Psoas muscle (tissue), 8 donors: ENCODE results near the gene DOK7. TPM values are rescaled to one million over a fixed set of nuclear protein-coding genes. Genes with fewer than 3 reads are reported as not detected.

Experiments used
- ATAC-seq, 4 donors: fragments of 200-7000 bp; cut with Tn5 transposase; one replicate each; pipeline ENCODE4 v1.9.1; 2020; ENCODE audit warnings: moderate library complexity in 3 of 4, mild to moderate bottlenecking in 2 of 4
- DNase-seq, 2 donors: peaks; one replicate each; pipeline ENCODE4 v3.0.0-alpha.2; 2020
- H3K27ac ChIP-seq: fragments of 200-600 bp; one replicate; pipeline ENCODE4 v1.8.0; 2022
- H3K27me3 ChIP-seq, 3 donors: fragments of 200-600 bp in 1 of 3; one replicate each; pipeline versions ENCODE4 v1.6.1 to v1.8.0; 2013 to 2022; ENCODE audit warnings: low read length in 2 of 3, mild to moderate bottlenecking in 2 of 3, moderate library complexity in 1 of 3; ENCODE audit not compliant: insufficient read depth in 3 of 3
- H3K36me3 ChIP-seq, 2 donors: fragments of 200-600 bp in 1 of 2; one replicate each; pipeline versions ENCODE4 v1.6.1 to v1.8.0; 2013 to 2022; ENCODE audit warnings: low read depth in 1 of 2, mild to moderate bottlenecking in 1 of 2, moderate library complexity in 1 of 2; ENCODE audit not compliant: insufficient read depth in 1 of 2
- H3K4me1 ChIP-seq: fragments of 200-600 bp; one replicate; pipeline ENCODE4 v1.8.0; 2022
- H3K4me3 ChIP-seq: fragments of 200-600 bp; one replicate; pipeline ENCODE4 v1.8.0; 2022; ENCODE audit warnings: mild to moderate bottlenecking
- H3K9me3 ChIP-seq: fragments of 200-600 bp; one replicate; pipeline ENCODE4 v1.8.0; 2022
- WGBS, 3 donors: extraction: QIAGEN DNeasy Blood & Tissue Kit; methylation state at CpG; one replicate each; pipeline versions ENCODE4 v1.1.6 to v1.1.7; 2013; 5-methylcytosine and 5-hydroxymethylcytosine counted together
- intact Hi-C, 2 donors: fragments of 100-400 bp; cut with DNase I; formaldehyde crosslinking; loops; one replicate each; pipeline versions ENCODE4 v1.11.0 to v1.14.2; 2022
- polyA plus RNA-seq, 3 donors: library from polyadenylated mRNA; stranded (reverse); fragments of 200-250 nt; gene quantifications; one replicate each; pipeline ENCODE4 v1.2.3, GENCODE V29; 2013
- total RNA-seq, 4 donors: library from RNA; stranded (reverse); fragmentation: NEBNext Ultra II Directional in 2 of 4; extraction: Animal tissue kit (Norgen Biotek cat#: 25700) in 2 of 4; gene quantifications; one replicate each; pipeline versions ENCODE4 v1.2.1 to v1.2.4, GENCODE V29; 2021 to 2023
- TF ChIP-seq, protein P1 (sequence below): fragments of 200-600 bp; IDR thresholded peaks from one replicate; pipeline ENCODE4 v1.8.0; 2022; ENCODE audit warnings: antibody characterized with exemption
- donor health status: healthy with polysubstance abuse.
- donor health status: DM: no; HTN: no; CAD: no; lungs with moderate emphysema.
- donor health status: Bipolar disorder and iron deficiency.
- donor health status: healthy.
- donor health status: DM: yes; HTN: yes; CAD: no.
- donor health status: DM: no; HTN: no; CAD: no.
- donor health status: DM: no; HTN: no; CAD: no.
- donor health status: DM: yes; HTN: yes; CAD: no.

Gene DOK7
- total and polyA plus RNA-seq, 7 donors, result 3.4 to 48.6 (median 21.5) TPM

DNA sequence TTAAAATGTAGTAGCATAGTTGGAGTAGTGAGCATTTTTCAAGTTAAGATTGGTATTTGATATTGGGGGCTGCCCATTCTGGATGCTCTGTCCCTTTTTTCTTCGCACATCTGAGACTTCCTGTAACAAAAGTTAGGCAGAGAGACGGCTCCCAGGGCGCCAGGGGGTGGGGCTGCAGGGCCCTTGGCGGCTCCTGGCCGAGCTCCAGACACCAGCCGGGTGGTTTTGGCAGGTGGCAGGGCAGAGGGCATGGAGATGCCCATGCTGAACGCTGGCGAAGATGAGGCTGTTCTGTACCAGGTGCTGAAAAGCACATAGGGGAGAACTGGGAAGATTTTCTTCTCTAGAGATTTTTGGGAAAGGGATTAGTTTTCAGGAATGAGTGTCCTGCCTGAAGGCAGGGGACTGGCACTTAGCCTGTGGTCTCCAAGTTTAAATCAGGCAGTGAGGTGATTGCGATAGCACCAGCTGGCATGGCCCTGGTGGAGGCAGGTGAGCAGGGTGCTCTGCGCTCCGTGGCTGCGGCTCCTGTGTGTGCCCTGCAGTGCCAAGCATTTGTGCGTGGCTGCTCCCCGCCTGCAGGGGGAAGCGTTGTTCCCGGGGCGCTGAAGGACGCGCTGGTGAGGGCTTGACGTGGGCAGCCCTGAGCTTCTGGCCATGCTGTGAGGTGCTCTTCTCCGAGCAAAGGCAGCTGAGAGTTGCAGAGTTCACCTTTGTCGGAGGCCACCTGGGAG lies 44.9 kb upstream of the DOK7 start:
- Histone ChIP-seq H3K27ac (peak overlapping the region; percentile 30), H3K4me1 (no peaks in the 10 kb centered on the region), H3K27me3 (no peaks in the 10 kb centered on the region), H3K4me3 (no peak overlapping the region), H3K36me3 (peaks cover 0 to 50% of the 10 kb centered on the region in 2 donors), H3K9me3 (no peaks in the 10 kb centered on the region)
- ATAC-seq, result peak; percentile 69 to 87 (median 82)
- TF ChIP-seq, protein P1, sequence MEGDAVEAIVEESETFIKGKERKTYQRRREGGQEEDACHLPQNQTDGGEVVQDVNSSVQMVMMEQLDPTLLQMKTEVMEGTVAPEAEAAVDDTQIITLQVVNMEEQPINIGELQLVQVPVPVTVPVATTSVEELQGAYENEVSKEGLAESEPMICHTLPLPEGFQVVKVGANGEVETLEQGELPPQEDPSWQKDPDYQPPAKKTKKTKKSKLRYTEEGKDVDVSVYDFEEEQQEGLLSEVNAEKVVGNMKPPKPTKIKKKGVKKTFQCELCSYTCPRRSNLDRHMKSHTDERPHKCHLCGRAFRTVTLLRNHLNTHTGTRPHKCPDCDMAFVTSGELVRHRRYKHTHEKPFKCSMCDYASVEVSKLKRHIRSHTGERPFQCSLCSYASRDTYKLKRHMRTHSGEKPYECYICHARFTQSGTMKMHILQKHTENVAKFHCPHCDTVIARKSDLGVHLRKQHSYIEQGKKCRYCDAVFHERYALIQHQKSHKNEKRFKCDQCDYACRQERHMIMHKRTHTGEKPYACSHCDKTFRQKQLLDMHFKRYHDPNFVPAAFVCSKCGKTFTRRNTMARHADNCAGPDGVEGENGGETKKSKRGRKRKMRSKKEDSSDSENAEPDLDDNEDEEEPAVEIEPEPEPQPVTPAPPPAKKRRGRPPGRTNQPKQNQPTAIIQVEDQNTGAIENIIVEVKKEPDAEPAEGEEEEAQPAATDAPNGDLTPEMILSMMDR, result peak; percentile 28
- DNase-seq, result peak in 1 of 2 donors; percentile 70
- intact Hi-C loops, result loop anchor here in 1 of 2 donors (5.0 kb wide), 1 partner anchor 49 kb away; no protein-coding TSS in a partner anchor
- WGBS, 3 donors, result 80 to 88% (median 85%) methylated on average over 22 of the region's 22 CpGs

DNA sequence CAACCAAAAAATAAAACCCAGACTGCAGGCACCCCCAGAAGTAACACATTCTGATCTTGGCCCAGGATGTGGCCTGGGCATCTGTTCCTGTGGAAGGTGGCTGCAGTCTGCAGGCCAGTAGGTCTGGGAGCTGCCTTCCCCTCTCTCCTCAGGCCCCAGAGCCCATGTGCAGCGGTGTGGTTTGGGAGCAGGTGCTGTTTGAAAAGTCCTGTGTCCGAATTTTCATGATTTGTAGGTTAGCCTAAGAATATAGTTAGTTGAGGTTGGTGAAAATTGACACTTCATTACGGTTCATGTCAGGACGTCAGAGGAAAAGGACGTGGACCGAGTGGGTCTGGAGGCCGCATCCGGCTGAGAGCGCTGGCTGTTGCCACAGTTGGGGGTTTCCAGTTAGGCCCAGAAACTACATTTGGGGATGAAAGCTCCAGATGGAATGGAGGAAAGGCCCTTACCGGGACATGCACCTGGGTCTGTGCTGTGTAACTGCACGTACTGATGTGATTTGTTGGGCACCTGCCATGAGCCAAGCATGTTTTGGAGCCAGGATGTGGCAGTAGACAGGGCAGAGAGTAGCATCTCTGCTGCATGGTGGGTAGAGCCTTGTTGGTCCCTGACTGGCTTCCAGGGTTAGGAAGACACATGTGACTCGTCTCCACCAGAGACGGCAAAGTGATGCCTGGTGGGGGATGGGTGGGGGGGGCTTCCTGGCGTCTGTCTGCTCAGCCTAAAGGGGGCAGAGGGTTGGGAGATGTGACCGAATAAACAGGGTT lies 43.1 kb upstream of the DOK7 start:
- H3K36me3 ChIP-seq, result peaks cover 0 to 68% of the 10 kb centered on the region in 2 donors
- H3K4me1 ChIP-seq, result no peaks in the 10 kb centered on the region
- DNase-seq (peak; percentile 1 to 26), ATAC-seq (no peak)
- H3K27me3 ChIP-seq, result no peaks in the 10 kb centered on the region
- intact Hi-C loops, result loop anchor here in 1 of 2 donors (5.0 kb wide), 1 partner anchor 47 kb away; no protein-coding TSS in a partner anchor
- TF ChIP-seq, protein P1, result no peak
- no peak overlapping the region for H3K4me3 ChIP-seq
- WGBS, 3 donors, result 84 to 90% (median 88%) methylated on average over 15 of the region's 15 CpGs
- no peaks in the 10 kb centered on the region for H3K9me3 ChIP-seq
- no peak overlapping the region for H3K27ac ChIP-seq

DNA sequence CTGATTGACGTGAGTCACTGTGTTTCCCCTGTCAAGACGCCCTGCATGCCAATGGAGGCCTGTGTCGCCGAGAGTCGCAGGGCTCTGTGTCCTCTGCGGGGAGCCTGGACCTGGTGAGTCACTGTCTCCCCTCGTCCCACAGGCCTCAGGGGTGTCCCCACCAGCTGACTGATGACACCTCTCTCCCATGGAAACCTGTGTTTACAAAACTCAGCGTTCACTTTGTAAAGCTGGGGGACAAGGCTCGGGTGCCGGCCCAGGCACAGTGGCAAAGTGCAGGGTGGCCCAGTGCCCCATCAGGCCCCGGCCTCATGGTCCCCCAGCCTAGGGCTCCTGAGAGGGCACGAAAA lies 42.5 kb upstream of the DOK7 start:
- peaks cover 0 to 69% of the 10 kb centered on the region in 2 donors for H3K36me3 ChIP-seq
- no peak for ATAC-seq
- H3K27ac ChIP-seq, result no peak overlapping the region

DNA sequence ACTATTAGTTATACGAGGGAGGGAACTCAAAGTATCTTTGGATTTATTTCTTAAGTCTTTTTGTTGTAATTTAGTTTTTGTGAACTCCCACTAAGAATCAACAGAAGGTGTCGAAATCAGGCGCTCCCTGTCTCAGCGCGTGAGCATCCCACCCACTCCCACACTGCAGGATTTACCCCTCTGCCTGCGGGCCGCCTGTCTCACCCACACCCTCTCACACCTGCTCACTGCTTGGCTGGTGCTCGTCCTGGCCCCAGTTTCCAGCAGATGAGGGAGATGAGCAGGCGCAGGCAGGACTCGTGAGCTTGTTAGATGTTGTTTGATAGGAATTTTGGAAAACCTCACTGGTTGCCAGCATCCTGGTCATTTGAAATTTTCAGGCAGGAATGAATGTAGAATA lies 42.1 kb upstream of the DOK7 start:
- Histone ChIP-seq H3K4me1 (no peaks in the 10 kb centered on the region), H3K4me3 (no peak overlapping the region), H3K9me3 (no peaks in the 10 kb centered on the region), H3K27ac (no peak overlapping the region), H3K27me3 (no peaks in the 10 kb centered on the region), H3K36me3 (peaks cover 0 to 65% of the 10 kb centered on the region in 2 donors)
- TF ChIP-seq, protein P1, result no peak
- DNase-seq, result peak; percentile 9 to 30
- no peak for ATAC-seq
- intact Hi-C loops, result no loop called here
- 88 to 92% (median 89%) methylated on average over 10 of the region's 10 CpGs for WGBS, 3 donors

More for the DNA sequence above, 42.5 kb upstream of the DOK7 start:
- peak; percentile 4 to 35 for DNase-seq
- intact Hi-C loops, result no loop called here
- TF ChIP-seq, protein P1, result no peak
- no peaks in the 10 kb centered on the region for H3K27me3 ChIP-seq
- H3K4me1 ChIP-seq, result no peaks in the 10 kb centered on the region
- H3K4me3 ChIP-seq, result no peak overlapping the region
- 87 to 97% (median 91%) methylated on average over 12 of the region's 12 CpGs for WGBS, 3 donors
- no peaks in the 10 kb centered on the region for H3K9me3 ChIP-seq
